Thymus (tissue), 11 donors: ENCODE results near the gene MRPL21. TPM values are rescaled to one million over a fixed set of nuclear protein-coding genes. Genes with fewer than 3 reads are reported as not detected.
A peak's percentile ranks its signal among the peaks of the same experiment; 100 is the strongest.
"Not testable (repeated sequence)": the region's sequence is repeated elsewhere in the genome, so short reads cannot be mapped to it uniquely, and the experiment has no call there.

Experiments used
- DNase-seq, 9 donors: peaks; one replicate each; pipeline ENCODE4 v3.0.0-alpha.2; 2013; ENCODE audit warnings: low spot score in 9 of 9, low read depth in 6 of 9, missing footprints in 1 of 9
- H3K27ac ChIP-seq, 2 donors: one replicate each; pipeline ENCODE4 v1.5.1; 2013; ENCODE audit warnings: control low read depth in 1 of 2, low read depth in 1 of 2, low read length in 1 of 2, mild to moderate bottlenecking in 1 of 2, moderate library complexity in 1 of 2
- H3K27me3 ChIP-seq, 2 donors: one replicate each; pipeline ENCODE4 v1.5.1; 2013; ENCODE audit warnings: low read length in 1 of 2; ENCODE audit not compliant: control insufficient read depth in 2 of 2, insufficient read depth in 1 of 2
- H3K36me3 ChIP-seq, 2 donors: one replicate each; pipeline ENCODE4 v1.5.1; 2013; ENCODE audit warnings: low read length in 1 of 2, mild to moderate bottlenecking in 1 of 2, moderate library complexity in 1 of 2; ENCODE audit not compliant: control insufficient read depth in 2 of 2, insufficient read depth in 2 of 2
- H3K4me1 ChIP-seq, 2 donors: one replicate each; pipeline ENCODE4 v1.5.1; 2013; ENCODE audit warnings: low read length in 2 of 2; ENCODE audit not compliant: control insufficient read depth in 2 of 2, insufficient read depth in 2 of 2
- H3K4me3 ChIP-seq, 2 donors: one replicate each; pipeline ENCODE4 v1.5.1; 2013; ENCODE audit warnings: low read length in 2 of 2, control low read depth in 1 of 2, mild to moderate bottlenecking in 1 of 2
- H3K9me3 ChIP-seq, 2 donors: one replicate each; pipeline ENCODE4 v1.5.1; 2013; ENCODE audit warnings: low read length in 1 of 2, mild to moderate bottlenecking in 1 of 2; ENCODE audit not compliant: control insufficient read depth in 2 of 2, insufficient read depth in 1 of 2
- WGBS: extraction: QIAGEN DNeasy Blood & Tissue Kit; methylation state at CpG from one replicate; pipeline ENCODE4 v1.1.7; 2013; 5-methylcytosine and 5-hydroxymethylcytosine counted together
- polyA plus RNA-seq: library from polyadenylated mRNA; stranded (reverse); fragments of 200-250 nt; gene quantifications from one replicate; pipeline ENCODE4 v1.2.3, GENCODE V29; 2013
- total RNA-seq: library from RNA; stranded (reverse); fragments of 120-200 nt; gene quantifications from one replicate; pipeline ENCODE4 v1.2.4, GENCODE V29; 2013
- donor health status: healthy.

Gene MRPL21
- total and polyA plus RNA-seq, 2 donors, result 91.9 to 101 TPM

- Histone ChIP-seq H3K4me3 (no peak overlapping the region), H3K27me3 (no peaks in the 10 kb centered on the region), H3K27ac (peak overlapping the region; percentile 31 to 55), H3K9me3 (no peaks in the 10 kb centered on the region), H3K4me1 (peaks cover 0 to 15% of the 10 kb centered on the region in 2 donors), H3K36me3 (peaks cover 45 to 48% of the 10 kb centered on the region in 2 donors)
- 86% methylated on average over 17 of the region's 17 CpGs for WGBS
- DNase-seq, result peak in 1 of 9 donors; percentile 19
Measured at GRCh38 chr11:68890490-68891231, 13.0 kb downstream of the MRPL21 start.

- Histone ChIP-seq H3K4me1 (peaks cover 0 to 15% of the 10 kb centered on the region in 2 donors), H3K4me3 (no peak overlapping the region), H3K36me3 (peaks cover 42 to 44% of the 10 kb centered on the region in 2 donors), H3K9me3 (no peaks in the 10 kb centered on the region), H3K27ac (no peak overlapping the region), H3K27me3 (no peaks in the 10 kb centered on the region)
- DNase-seq, result no peak
- WGBS, result 93% methylated on average over 18 of the region's 18 CpGs
Measured at GRCh38 chr11:68889948-68890446, 13.6 kb downstream of the MRPL21 start.

- H3K4me3 ChIP-seq, DNase-seq, H3K27ac ChIP-seq, H3K9me3 ChIP-seq, H3K36me3 ChIP-seq, H3K27me3 ChIP-seq, H3K4me1 ChIP-seq: not testable (repeated sequence)
- WGBS, result 94% methylated on average over 15 of the region's 15 CpGs
Measured at GRCh38 chr11:68884827-68885226, 18.8 kb downstream of the MRPL21 start.

GRCh38 chr11:68882391-68882790, 21.2 kb downstream of the MRPL21 start:
- 90% methylated on average over 13 of the region's 13 CpGs for WGBS
- Histone ChIP-seq H3K36me3 (peaks cover 0 to 3% of the 10 kb centered on the region in 2 donors), H3K4me1 (no peaks in the 10 kb centered on the region), H3K9me3 (no peaks in the 10 kb centered on the region), H3K27ac (no peak overlapping the region), H3K4me3 (no peak overlapping the region), H3K27me3 (no peaks in the 10 kb centered on the region)
- no peak for DNase-seq

- 99% methylated on average over 2 of the region's 2 CpGs for WGBS
- no peaks in the 10 kb centered on the region for H3K36me3 ChIP-seq
- no peaks in the 10 kb centered on the region for H3K4me1 ChIP-seq
- no peak overlapping the region for H3K4me3 ChIP-seq
- H3K27ac ChIP-seq, result no peak overlapping the region
- DNase-seq, result no peak
- H3K27me3 ChIP-seq, result no peaks in the 10 kb centered on the region
- no peaks in the 10 kb centered on the region for H3K9me3 ChIP-seq
Measured at GRCh38 chr11:68881320-68881719, 22.3 kb downstream of the MRPL21 start.

- Histone ChIP-seq H3K4me1 (no peaks in the 10 kb centered on the region), H3K4me3 (no peak overlapping the region), H3K9me3 (no peaks in the 10 kb centered on the region), H3K27me3 (no peaks in the 10 kb centered on the region), H3K27ac (no peak overlapping the region), H3K36me3 (no peaks in the 10 kb centered on the region)
- 97% methylated on average over 5 of the region's 5 CpGs for WGBS
- no peak for DNase-seq
Measured at GRCh38 chr11:68880851-68881250, 22.8 kb downstream of the MRPL21 start.

GRCh38 chr11:68878022-68878421, 25.6 kb downstream of the MRPL21 start:
- DNase-seq, result no peak
- H3K9me3 ChIP-seq, result no peaks in the 10 kb centered on the region
- H3K36me3 ChIP-seq, result no peaks in the 10 kb centered on the region
- no peaks in the 10 kb centered on the region for H3K27me3 ChIP-seq
- 98% methylated on average over 7 of the region's 7 CpGs for WGBS
- no peaks in the 10 kb centered on the region for H3K4me1 ChIP-seq
- H3K4me3 ChIP-seq, result no peak overlapping the region
- no peak overlapping the region for H3K27ac ChIP-seq

GRCh38 chr11:68872216-68873003, 31.2 kb downstream of the MRPL21 start:
- no peak overlapping the region for H3K27ac ChIP-seq
- peaks cover 0 to 11% of the 10 kb centered on the region in 2 donors for H3K4me1 ChIP-seq
- H3K36me3 ChIP-seq, result no peaks in the 10 kb centered on the region
- H3K9me3 ChIP-seq, result peaks cover 0 to 3% of the 10 kb centered on the region in 2 donors
- no peak overlapping the region for H3K4me3 ChIP-seq
- H3K27me3 ChIP-seq, result peaks cover 0 to 19% of the 10 kb centered on the region in 2 donors
- DNase-seq, result no peak
- WGBS, result 95% methylated on average over 12 of the region's 12 CpGs

GRCh38 chr11:68870470-68870869, 33.2 kb downstream of the MRPL21 start:
- no peak for DNase-seq
- Histone ChIP-seq H3K27ac (no peak overlapping the region), H3K4me3 (no peak overlapping the region), H3K9me3 (peaks cover 0 to 3% of the 10 kb centered on the region in 2 donors), H3K27me3 (peaks cover 0 to 19% of the 10 kb centered on the region in 2 donors), H3K4me1 (peaks cover 0 to 11% of the 10 kb centered on the region in 2 donors), H3K36me3 (no peaks in the 10 kb centered on the region)
- WGBS, result 56% methylated on average over 9 of the region's 9 CpGs
